ENCODE measurements around the gene NDUFS8.

NDUFS8 gene

DNA sequence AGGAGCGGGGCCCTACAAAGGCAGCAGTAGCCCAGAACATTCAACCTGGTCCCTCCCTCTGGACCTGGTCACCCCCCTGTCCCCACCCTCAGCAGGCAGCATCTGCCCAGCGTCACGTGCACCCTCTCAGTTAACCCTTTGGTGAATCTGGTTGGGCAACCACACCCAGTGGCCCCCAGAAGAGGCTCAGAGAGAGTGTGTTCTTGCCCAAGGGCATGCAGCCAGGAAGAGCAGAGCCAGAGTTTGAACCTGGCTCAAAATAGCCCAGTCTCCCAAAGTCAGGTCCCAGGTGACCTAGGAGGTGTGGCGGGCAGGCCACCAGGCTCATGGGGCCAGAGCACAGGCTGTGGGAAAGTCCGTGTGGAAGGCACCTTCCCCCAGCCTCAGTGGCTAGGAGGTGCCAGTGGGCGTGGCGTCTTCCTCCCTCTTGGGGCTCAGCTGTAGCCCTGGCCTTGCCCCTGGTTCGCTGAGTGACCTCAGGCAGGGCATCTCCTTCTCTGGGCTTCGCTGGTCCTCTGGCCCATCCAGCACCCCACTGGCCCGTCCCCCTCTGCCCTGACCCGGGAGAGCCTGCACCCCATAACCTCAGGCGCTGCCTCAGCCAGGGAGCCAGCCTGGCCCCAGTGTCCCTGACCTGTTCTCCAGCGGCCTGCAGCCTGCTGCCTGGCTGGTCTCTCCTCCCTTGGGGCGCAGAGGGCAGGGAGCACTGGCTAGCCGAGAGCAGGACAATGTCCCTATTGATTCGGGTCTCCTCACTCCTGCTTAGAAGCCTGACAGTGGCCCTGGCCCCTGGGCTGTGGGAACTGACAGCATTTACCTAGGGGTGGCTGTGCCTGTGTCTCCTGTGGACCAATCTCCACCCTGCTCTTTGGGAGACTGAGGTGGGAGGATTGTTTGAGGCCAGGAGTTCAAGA lies 13.3 kb upstream of the NDUFS8 start:
- no peak for DNase-seq

DNA sequence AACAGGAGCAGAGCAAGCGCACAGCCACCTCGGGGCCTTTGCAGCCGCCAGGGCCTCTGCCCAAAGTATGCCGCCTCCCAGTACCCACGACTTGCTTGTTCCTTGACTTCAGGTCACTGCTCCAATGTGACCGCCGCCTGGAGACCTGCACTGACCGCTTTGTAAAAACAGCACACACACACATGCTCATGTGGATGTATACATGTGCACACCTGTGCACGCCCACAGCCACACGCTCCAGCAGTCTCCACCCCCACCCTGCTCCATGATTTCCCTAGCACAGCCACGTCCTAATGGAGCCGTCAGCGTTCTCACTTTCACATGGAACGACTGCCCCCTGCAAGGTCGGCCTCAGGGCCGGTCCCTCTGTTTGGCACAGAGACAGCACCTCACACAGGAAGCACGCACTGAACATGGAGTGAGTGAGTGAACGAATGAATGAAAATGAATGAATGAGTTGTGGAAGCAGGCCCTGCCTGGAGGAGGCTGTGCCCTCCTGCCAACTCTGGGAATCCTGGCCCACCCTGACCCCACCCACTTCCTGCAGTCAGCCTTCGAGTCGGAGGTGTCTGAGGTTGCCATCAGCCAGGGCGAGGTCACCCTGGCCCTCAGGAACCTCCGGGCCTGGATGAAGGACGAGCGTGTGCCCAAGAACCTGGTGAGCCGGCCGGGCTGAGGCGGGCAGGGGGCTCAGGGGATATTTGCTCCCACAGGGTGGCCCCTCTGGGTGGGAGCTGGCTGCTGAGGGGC lies 12.3 kb upstream of the NDUFS8 start:
- no peak for DNase-seq

DNA sequence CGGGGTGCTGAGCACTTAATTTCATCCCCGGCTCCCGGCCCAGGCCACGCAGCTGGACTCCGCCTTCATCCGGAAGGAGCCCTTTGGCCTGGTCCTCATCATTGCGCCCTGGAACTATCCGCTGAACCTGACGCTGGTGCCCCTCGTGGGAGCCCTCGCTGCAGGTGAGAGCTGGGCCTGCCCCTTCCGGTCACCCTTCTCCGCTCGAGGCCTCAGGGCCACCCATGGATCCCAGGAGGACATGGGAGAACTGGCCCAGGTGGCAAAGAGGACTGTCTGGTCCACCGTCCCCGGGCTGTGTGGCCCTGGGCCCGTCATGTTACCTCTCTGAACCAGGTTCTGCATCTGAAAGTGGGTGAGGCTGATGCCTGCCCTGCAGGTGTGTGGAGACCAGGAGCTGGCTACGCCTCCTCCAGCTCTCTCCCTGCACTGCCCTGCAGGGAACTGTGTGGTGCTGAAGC lies 11.7 kb upstream of the NDUFS8 start:
- DNase-seq, result no peak

DNA sequence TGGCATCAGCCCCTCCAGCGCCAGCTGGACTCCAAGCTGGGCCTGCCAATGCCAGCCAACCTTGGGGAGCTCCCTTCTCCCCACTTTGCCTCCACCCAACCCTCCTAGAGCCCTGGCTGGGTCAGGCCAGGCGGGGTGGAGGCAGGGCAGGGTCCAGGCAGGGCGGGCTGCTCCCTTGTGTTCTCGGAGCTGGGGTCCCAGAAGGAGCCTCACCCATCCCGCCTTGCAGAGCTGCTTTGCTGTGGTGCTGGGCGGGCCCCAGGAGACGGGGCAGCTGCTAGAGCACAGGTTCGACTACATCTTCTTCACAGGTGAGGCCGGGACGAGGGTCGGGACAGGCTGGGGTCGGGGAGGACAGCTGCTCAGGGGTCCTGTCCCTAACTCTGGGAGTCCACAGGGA lies 11.0 kb upstream of the NDUFS8 start:
- no peak for DNase-seq

DNA sequence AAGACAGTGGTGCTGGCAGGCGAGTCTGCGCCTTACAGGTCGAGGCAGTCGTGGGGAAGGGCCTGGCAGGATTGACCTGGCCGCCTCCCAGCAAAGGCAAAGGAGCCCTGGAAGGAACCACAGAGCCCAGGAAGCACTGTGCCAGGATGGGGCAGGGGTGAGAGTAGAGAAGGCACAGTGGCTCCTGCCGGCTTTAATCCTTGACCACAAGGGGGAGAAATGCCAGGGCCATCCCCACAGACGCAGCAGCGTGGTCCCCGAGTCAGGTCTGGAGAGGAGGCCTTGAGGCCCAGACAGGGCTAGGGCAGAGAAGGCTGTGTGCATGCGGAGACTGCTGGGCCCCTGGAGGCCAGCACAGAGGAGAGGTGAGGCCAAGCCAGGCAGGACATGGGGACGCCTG lies 9.9 kb upstream of the NDUFS8 start:
- DNase-seq, result no peak

DNA sequence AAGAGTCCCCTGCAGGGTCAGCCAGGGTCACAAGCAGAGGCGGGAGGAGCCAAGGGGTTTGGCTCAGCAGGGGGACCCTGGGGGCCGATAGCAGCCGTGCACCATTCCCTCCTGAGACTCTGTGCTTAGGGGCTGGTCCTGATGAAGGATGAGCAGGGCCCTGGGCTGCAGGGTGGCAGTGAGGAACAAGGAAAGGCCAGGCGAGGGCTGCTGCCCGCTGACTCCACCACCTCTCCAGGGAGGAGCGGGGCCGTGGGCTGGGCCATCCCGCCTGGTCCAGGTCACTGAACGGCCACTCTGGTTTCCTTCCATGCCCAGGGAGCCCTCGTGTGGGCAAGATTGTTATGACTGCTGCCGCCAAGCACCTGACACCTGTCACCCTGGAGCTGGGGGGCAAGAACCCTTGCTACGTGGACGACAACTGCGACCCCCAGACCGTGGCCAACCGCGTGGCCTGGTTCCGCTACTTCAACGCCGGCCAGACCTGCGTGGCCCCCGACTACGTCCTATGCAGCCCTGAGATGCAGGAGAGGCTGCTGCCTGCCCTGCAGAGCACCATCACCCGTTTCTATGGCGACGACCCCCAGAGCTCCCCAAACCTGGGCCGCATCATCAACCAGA lies 9.2 kb upstream of the NDUFS8 start:
- no peak for DNase-seq

DNA sequence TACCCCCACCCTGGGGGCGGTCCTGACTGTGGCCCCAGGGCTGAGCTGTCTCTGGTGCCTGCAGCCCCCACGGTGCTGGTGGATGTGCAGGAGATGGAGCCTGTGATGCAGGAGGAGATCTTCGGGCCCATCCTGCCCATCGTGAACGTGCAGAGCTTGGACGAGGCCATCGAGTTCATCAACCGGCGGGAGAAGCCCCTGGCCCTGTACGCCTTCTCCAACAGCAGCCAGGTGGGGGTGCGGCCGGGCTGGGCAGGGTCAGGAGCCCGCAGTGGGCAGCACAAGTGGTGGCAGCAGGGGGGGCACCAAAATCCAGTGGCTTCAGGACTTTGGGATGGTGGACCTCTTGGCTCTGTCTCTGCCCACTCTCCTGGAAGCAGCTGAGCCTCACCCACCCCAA lies 8.0 kb upstream of the NDUFS8 start:
- no peak for DNase-seq

DNA sequence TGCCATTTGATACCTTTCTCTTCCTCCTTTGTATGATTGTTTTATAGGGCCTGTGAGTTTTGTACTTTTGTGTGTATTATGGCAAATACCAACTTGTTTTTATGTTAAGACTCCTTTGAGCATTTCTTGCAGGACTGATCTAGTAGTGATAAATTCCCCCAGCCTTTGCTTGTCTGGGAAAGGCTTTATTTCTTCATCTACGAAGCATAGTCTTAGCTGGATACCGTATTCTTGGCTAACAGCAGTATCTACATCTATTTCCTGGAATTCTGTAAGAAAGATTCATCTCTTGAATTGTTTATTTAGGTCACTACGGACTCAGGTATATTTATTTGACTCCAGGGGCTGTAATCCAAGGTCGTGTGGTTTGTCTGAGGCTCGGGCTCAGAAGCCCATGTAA lies 6.0 kb upstream of the NDUFS8 start:
- no peak for DNase-seq

DNA sequence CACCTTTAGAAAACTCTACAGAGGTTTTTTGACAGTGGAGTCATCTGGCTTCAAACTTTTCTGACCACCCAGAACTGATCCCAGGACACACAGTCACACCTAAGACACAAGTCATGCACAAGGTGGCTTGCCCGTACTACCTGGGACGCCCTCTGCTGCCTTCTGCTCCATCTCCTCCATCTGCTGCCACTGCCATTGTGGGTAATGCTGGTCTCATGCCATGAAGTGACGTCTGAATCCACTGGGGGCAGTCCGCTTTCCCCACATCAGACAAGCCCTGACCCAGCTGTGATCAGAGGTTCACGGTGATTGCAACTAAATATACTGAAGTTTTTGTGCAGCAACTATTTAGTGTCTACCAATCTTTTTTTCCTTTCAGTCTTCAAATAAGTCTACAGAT lies 5.4 kb upstream of the NDUFS8 start:
- DNase-seq, result no peak

DNA sequence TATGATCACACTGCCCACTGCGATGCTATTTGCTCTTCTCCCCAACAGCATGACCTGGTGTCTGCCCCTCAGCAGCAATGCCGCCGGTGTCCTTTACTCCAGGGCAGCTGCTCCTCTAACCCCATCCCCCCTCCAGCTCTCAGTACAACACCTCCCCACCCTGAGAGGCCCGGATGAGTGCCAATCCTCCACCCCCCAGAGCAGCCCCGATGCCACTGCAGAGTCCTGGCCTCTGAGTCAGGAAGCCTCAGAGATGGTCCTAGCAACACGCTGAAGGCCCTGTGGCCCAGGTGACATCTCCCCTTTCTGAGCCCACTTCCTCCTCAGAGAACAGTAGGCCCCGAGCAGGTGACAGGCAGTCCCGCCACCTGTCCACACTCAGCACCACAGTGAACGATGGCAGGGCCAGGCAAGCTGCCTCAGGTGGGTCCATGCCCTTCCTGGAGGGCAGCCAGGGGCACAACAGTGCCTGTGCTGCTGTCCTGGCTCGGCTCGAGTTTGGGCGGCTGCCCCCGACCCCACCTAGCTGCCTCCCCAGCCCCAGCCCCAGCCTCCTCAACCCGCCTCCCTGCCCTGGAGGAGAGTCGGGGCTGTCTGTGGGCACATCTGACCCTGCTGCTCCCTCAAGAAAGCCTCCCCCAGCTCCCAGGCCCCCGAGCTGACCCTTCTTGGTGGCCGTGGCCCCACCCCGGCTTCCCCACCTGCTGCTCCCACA lies 3.9 kb upstream of the NDUFS8 start:
- DNase-seq, result no peak

DNA sequence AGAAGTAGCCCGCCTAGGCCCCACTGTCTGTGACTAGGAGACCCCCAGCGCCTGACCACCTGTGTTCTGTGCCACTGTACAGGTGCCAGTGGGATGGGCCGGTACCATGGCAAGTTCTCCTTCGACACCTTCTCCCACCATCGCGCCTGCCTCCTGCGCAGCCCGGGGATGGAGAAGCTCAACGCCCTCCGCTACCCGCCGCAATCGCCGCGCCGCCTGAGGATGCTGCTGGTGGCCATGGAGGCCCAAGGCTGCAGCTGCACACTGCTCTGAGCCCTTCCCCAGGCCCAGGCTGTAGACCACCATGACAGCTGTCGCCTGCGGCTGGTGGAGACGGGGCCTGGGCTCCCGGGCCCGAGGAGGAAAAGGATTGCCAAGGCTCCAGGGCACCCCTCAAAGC lies 2.8 kb upstream of the NDUFS8 start:
- DNase-seq, result no peak

DNA sequence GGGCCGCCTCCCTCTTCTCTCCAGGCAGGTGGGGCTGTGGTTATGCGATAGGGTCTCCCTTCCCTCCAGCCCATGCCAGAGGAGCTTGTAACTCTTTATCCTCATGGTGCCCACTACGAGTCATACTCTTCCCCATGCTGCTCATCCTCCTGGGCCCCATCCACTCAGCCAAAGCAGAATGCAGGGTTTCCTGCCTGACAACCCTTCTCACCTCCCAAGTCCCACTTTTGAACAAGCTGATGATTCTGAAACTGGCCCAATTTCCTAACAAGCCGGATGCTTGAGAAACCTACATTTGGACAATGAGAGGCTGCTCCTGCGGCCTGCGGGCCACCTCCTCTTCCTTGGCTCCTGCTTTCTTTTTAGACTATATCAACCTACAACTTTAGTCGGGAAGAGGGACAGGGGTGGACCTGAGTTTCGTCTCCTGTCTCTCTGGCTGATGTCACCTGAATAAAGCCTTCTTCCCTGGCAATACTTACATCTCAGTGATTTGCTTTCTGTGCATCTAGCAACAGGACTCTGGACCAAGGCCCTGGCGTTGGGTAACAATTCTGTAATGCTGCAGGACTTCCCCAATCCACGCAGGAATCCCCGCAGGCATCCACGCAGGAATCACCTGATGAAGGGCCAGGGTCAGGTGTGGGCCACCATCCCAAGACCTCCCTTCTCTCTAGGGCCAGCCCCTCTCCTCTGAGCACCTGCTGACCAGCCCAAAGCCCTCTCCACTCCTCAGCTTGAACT lies 1.5 kb upstream of the NDUFS8 start:
- DNase-seq, result no peak

DNA sequence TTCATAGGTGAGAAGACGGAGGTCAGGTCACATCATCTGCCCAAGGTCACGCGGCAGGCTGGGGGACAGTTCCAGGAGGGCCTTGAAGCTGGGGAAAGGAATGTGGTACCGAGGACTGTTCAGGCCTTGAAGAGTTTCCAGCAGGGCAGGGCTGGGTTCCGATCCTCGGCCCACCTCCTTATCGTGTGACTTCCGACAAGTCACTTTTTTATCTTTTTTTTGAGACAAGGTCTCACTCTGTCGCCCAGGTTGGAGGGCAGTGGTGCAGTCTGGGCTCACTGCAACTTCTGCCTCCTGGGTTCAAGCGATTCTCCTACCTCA lies 623 bp downstream of the NDUFS8 start:
- DNase-seq, result no peak

DNA sequence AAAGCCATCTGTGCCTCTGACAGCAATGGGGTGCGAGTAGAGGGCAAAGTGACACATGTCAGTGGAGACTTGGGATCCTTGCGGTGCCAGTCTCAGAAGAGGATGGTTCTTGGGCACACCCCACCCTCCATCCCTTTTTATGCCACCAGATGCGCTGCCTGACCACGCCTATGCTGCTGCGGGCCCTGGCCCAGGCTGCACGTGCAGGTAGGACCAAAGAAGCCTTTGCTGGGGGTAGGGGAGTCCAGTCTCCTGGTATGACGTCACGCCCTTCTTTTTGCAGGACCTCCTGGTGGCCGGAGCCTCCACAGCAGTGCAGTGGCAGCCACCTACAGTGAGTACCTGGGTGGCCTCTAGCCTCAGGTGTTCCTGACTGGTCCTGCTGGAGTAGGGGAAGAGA lies 1.5 kb downstream of the NDUFS8 start:
- no peak for DNase-seq

DNA sequence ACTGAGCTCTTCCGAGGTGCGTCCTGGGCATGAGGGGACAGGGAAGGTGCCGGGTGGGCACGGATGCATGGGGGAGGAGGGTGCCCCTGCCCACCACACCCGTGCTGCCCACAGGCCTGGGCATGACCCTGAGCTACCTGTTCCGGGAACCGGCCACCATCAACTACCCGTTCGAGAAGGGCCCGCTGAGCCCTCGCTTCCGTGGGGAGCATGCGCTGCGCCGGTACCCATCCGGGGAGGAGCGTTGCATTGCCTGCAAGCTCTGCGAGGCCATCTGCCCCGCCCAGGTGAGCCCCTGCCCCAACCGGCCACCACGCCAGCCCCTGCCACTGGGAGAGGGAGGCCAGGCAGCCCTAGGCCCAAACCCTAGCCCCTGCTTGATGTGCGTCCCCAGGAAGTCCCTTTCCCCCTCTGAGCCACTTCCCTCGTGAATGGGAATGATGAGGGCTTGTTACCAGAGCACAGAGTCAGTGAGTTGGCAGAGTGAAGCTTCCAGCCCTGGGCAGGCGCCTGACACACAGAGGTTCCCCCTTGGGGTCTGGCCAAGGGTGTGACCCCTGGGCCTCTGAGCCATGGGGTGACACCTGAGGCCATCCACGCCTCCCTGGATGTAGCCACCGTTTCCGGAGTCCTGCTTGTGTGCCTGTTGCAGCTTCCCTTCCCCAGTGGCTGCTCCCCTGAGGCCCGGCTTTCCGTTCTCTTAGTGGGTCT lies 2.7 kb downstream of the NDUFS8 start:
- DNase-seq, result no peak

DNA sequence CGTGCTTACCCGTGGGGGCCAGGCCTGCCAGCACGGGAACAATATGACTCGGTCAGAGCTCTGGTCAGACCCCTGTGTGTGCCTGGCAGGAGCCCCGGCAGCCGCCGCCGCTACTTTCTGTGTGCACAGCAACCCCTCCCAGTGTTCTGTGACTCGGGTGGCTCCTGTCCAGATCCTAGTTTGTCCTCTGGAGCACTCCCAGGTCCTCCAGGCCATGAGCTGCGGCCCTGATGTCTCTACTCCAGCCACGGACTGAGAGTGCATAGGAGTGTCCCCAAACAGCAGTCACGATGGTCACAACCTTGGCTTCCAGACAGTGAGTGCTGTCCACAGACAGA lies 3.2 kb downstream of the NDUFS8 start:
- DNase-seq, result no peak

DNA sequence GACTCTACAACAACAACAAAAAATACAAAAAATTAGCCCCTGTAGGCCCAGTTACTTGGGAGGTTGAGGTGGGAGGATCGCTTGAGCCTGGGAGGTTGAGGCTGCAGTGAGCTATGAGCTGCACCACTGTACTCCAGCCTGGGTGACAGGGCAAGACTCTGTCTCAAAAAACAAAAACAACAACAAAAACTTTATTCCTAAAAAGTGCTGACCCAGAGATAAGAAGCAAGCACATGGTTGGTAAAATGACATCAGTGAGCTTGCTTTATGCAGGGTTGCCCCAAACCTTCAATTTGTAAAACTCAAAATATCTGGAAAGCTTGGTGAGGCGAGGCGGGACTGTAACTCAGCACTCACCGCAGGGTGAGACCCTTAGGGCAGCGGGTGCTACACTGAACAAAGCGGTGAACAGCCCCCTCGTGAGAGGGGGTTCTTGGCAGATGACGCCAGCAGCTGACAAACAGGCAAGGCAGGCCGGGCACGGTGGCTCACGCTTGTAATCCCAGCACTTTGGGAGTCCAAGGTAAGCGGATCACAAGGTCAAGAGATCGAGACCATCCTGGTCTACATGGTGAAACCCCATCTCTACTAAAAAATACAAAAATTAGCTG lies 4.9 kb downstream of the NDUFS8 start:
- no peak for DNase-seq

DNA sequence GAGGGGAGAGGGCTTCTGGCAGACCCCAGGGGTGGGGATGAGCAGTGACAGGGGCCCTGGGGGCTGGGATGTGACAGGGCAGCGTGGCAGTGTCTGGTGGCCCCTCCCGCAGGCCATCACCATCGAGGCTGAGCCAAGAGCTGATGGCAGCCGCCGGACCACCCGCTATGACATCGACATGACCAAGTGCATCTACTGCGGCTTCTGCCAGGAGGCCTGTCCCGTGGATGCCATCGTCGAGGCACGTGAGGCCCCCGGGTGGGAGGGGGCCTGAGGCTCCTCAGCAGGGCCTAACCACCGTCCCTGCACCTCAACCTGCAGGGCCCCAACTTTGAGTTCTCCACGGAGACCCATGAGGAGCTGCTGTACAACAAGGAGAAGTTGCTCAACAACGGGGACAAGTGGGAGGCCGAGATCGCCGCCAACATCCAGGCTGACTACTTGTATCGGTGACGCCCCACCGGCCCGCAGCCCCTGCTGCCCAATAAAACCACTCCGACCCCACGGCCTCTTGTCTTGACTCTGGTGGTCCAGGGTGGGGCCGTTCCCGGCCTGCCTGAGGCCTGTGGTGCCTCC lies 5.7 kb downstream of the NDUFS8 start:
- no peak for DNase-seq

DNA sequence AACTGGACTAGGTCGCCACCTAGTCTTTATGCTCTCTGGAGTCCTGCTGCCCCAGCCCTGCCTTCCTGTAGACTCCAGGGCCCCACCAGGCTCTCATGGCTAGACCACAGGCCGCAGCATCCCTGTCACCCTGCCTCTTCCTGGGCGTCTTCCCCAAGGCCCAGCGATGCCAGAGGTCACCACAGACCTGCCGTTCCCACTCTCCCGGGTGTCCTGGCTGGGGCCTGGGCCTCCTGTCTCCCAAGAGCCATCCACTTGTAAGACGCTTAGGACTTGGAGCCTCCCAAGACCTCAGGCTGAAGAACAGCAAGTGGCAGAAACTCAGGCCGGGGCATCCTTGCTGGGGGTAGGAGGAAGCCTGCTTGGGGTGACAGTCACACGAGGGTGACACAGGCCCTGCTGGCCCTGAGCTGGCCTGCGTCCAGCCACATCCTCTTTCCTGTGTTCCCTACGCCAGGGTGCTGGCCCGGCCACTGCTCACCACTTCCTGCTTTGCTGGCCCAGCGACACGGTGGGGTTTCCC lies 6.3 kb downstream of the NDUFS8 start:
- DNase-seq, result no peak

DNA sequence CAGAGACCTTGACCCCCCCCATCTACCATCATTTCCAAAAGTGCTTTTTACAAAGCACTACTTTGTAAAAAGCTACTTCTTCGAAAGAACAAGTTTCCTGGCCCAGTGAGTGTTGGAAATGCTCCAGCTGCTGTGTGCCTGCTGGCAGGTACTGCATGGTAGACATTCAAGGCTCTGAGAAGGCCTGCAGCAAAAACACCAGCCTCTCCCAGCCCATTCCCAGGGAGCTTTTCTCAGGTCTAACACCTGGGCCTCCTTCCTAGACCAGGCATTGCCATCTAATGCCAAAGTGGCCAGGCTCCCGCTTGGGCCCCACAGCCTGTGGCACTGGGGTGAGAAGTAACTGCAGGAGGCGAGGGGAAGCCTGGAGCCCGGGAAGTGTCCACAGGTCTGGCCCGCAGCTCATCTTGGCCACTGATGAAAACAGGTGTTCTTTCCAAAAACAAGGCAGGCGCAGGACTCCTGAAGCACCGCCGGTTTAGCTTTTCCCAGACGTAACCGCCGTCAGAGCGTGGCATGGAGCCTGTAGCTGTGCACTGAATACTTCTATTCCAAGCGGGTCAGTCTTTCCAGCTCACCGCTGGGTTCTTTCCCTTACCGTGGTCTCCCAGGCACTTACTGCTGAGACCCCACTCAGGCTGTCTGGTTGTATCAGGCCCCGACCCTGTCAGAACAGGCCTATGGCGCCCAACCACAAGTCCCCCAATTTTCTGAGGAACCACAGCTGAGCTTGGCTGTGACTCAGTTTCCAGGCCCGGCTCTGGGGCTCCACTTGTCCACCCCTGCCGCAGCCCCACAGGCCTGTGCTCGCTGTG lies 7.1 kb downstream of the NDUFS8 start:
- no peak for DNase-seq

Measured in NCI-H2081 (cell line).